Progenitor cell of endocrine pancreas (in vitro differentiated cells): Measurements from ENCODE around the gene RAB10. TPM values are rescaled to one million over a fixed set of nuclear protein-coding genes. Genes with fewer than 3 reads are reported as not detected.

ENCODE experiments used
- DNase-seq: peaks from one replicate; pipeline ENCODE4 v3.0.0; 2021; ENCODE audit warnings: low spot score; ENCODE audit not compliant: unreplicated experiment
- H3K27ac Mint-ChIP-seq: 2 replicates; pipeline ENCODE4 v1.8.0; 2021; ENCODE audit warnings: mild to moderate bottlenecking, moderate library complexity, mixed read lengths
- H3K27me3 Mint-ChIP-seq: 2 replicates; pipeline ENCODE4 v1.8.0; 2021; ENCODE audit warnings: mixed read lengths
- H3K36me3 Mint-ChIP-seq: 2 replicates; pipeline ENCODE4 v1.8.0; 2022; ENCODE audit warnings: mixed read lengths; ENCODE audit not compliant: insufficient read depth
- H3K4me1 Mint-ChIP-seq: 2 replicates; pipeline ENCODE4 v1.8.0; 2021; ENCODE audit warnings: low read depth, mixed read lengths
- H3K4me3 Mint-ChIP-seq: 2 replicates; pipeline ENCODE4 v1.8.0; 2021; ENCODE audit warnings: low read depth, mild to moderate bottlenecking, moderate library complexity, mixed read lengths
- H3K9me3 Mint-ChIP-seq: 2 replicates; pipeline ENCODE4 v1.8.0; 2021; ENCODE audit warnings: low read depth, mixed read lengths
- CTCF ChIP-seq: fragments of 200-600 bp; sonication (generic); IDR thresholded peaks from one replicate; pipeline ENCODE4 v1.5.0; 2021; ENCODE audit warnings: antibody characterized with exemption, mild to moderate bottlenecking; ENCODE audit not compliant: unreplicated experiment
- total RNA-seq: library from RNA; stranded (reverse); gene quantifications from 2 replicates; pipeline ENCODE4 v1.2.1, GENCODE V29; 2021

The RAB10 gene
- total RNA-seq, 1 donor from 2014 or later, result 114 TPM

DNA sequence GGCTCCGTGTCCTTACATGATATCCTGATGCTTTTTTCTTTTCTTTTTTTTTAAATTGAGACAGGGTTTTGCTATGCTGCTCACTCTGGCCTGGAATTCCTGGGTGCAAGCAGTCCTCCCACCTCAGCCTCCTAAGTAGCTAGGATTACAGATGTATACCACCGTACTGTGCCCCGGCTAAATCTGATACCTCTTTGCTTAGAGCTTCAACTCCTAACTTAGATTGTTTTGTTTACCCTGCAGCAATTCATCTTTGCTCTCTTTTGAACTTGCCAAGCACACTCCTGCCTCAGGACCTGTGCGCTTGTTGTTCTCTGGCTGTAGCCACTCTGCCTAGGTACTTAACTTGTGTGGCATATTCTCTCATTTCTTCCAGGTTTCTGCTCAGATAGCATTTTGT is 24.5 kb downstream of the RAB10 start:
- DNase-seq, result no peak
- Mint-ChIP-seq H3K27ac (peak overlapping the region; percentile 79), H3K27me3 (no peaks in the 10 kb centered on the region), H3K4me3 (no peak overlapping the region), H3K36me3 (no peaks in the 10 kb centered on the region), H3K4me1 (peaks cover 15% of the 10 kb centered on the region), H3K9me3 (no peaks in the 10 kb centered on the region)
- TF ChIP-seq CTCF, result no peak

GRCh38 chr2:26059542-26059941 is 25.7 kb downstream of the RAB10 start:
- H3K4me1 Mint-ChIP-seq, result peaks cover 15% of the 10 kb centered on the region

GRCh38 chr2:26061539-26061938 is 27.7 kb downstream of the RAB10 start:
- H3K4me1 Mint-ChIP-seq, result peaks cover 17% of the 10 kb centered on the region
- H3K27ac Mint-ChIP-seq, result no peak overlapping the region
- no peak for TF ChIP-seq CTCF
- no peaks in the 10 kb centered on the region for H3K27me3 Mint-ChIP-seq
- H3K9me3 Mint-ChIP-seq, result no peaks in the 10 kb centered on the region
- H3K4me3 Mint-ChIP-seq, result no peak overlapping the region
- DNase-seq, result no peak
- peaks cover 1% of the 10 kb centered on the region for H3K36me3 Mint-ChIP-seq

More at GRCh38 chr2:26059542-26059941, 25.7 kb downstream of the RAB10 start:
- Mint-ChIP-seq H3K36me3 (no peaks in the 10 kb centered on the region), H3K27me3 (no peaks in the 10 kb centered on the region), H3K4me3 (no peak overlapping the region), H3K27ac (no peak overlapping the region), H3K9me3 (no peaks in the 10 kb centered on the region)
- no peak for TF ChIP-seq CTCF
- DNase-seq, result no peak

- Mint-ChIP-seq H3K4me3 (no peak overlapping the region), H3K4me1 (peaks cover 15% of the 10 kb centered on the region), H3K27ac (peak overlapping the region; percentile 19), H3K9me3 (no peaks in the 10 kb centered on the region), H3K27me3 (no peaks in the 10 kb centered on the region), H3K36me3 (peaks cover 6% of the 10 kb centered on the region)
- no peak for TF ChIP-seq CTCF
- no peak for DNase-seq
Measured at GRCh38 chr2:26064846-26065245, 31.0 kb downstream of the RAB10 start.

- peaks cover 17% of the 10 kb centered on the region for H3K4me1 Mint-ChIP-seq
- H3K27me3 Mint-ChIP-seq, result no peaks in the 10 kb centered on the region
- DNase-seq, result no peak
- H3K36me3 Mint-ChIP-seq, result peaks cover 6% of the 10 kb centered on the region
- H3K9me3 Mint-ChIP-seq, result no peaks in the 10 kb centered on the region
- no peak for TF ChIP-seq CTCF
- no peak overlapping the region for H3K4me3 Mint-ChIP-seq
- H3K27ac Mint-ChIP-seq, result peak overlapping the region; percentile 58
Measured at GRCh38 chr2:26067186-26067974, 33.5 kb downstream of the RAB10 start.
